ENCODE data around the gene MUC3A.

- TF ChIP-seq, protein P1, sequence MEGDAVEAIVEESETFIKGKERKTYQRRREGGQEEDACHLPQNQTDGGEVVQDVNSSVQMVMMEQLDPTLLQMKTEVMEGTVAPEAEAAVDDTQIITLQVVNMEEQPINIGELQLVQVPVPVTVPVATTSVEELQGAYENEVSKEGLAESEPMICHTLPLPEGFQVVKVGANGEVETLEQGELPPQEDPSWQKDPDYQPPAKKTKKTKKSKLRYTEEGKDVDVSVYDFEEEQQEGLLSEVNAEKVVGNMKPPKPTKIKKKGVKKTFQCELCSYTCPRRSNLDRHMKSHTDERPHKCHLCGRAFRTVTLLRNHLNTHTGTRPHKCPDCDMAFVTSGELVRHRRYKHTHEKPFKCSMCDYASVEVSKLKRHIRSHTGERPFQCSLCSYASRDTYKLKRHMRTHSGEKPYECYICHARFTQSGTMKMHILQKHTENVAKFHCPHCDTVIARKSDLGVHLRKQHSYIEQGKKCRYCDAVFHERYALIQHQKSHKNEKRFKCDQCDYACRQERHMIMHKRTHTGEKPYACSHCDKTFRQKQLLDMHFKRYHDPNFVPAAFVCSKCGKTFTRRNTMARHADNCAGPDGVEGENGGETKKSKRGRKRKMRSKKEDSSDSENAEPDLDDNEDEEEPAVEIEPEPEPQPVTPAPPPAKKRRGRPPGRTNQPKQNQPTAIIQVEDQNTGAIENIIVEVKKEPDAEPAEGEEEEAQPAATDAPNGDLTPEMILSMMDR (conservative IDR thresholded peaks at IDR 0.05): no peak
- no peak for TF ChIP-seq ZFX (IDR thresholded peaks at IDR 0.05)
These were observed 22.0 kb downstream of the MUC3A start for GRCh38 chr7:100971111-100972001.

Data from C4-2B (cell line).